ENCODE measurements around the gene RNF145. TPM values are rescaled to one million over a fixed set of nuclear protein-coding genes. Genes with fewer than 3 reads are reported as not detected.

Gene RNF145
- total and polyA plus RNA-seq, 10 of the 15 experiments (the other 5 are each of a cell fraction or from before 2014, with no cell fraction given): 9.7 to 58.1 (median 38.2) TPM

DNA sequence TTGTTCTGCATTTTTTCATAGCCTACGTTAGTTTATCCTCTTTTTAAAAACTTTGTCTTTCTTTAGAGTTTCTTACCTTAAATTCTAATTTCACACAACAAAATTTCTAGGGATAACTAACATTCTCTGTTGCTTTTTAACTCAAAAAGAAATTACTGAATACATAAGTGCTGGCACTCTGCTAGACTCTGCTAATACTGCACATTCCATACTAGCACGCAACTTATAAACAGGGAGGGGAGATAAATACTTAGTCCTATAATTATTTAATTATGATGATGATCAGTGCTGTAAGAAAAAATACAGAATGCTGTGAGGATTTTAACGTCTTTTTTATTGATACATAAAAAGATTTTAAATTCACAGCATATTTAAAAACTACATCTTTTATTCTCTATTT is 25.1 kb downstream of the RNF145 start:
- peaks cover 49% of the 10 kb centered on the region for H3K79me2 ChIP-seq (ENCODE audit: control insufficient read depth, insufficient read depth, low read length)
- peaks cover 1 to 12% of the 10 kb centered on the region in 2 experiments for H3K36me3 ChIP-seq (ENCODE audit: control insufficient read depth in 2 of 2, insufficient read depth in 2 of 2, low read length in 1 of 2)
- H2AFZ ChIP-seq (ENCODE audit: control insufficient read depth, low read depth, low read length): no peak overlapping the region
- no peaks in the 10 kb centered on the region for H3K9me3 ChIP-seq (replicated peaks; ENCODE audit: control insufficient read depth, insufficient read depth, low read length)
- ATAC-seq (no peak), DNase-seq (ENCODE audit: low read depth, low spot score) (no peak), FAIRE-seq (no peak)
- no peaks in the 10 kb centered on the region for H3K27me3 ChIP-seq (replicated peaks in 1 of 2; ENCODE audit: control insufficient read depth in 2 of 2, insufficient read depth in 2 of 2, low read length in 1 of 2)
- no peak overlapping the region for H3K4me2 ChIP-seq (ENCODE audit: control insufficient read depth, insufficient read depth)
- peaks cover 12% of the 10 kb centered on the region for H3K4me1 ChIP-seq (ENCODE audit: control insufficient read depth, insufficient read depth, low read length)
- in situ Hi-C loops (cut with MboI) (no loop called here), intact Hi-C loops (cut with micrococcal nuclease; ENCODE audit: unreplicated experiment) (loop anchor here (5.0 kb wide), 1 partner anchor 273 kb away; no protein-coding TSS in a partner anchor)
- no TSS peak for BruUV-seq (replicated peaks)
- 99% methylated on average over 3 of the region's 3 CpGs for WGBS (ENCODE audit: insufficient coverage, insufficient replicate concordance, low lambda C conversion rate, missing lambda C conversion rate)
- CTCF ChIA-PET: interaction anchor here (1.2 kb wide), 1 partner anchor 24 kb away, joined by 7 read pairs; no protein-coding TSS in a partner anchor
- RAD21 ChIA-PET (ENCODE audit: unreplicated experiment): no interaction called here
- SMC1A ChIA-PET (ENCODE audit: uncharacterized antibody, unreplicated experiment): interaction anchor here (0.6 to 2.4 kb wide), 5 partner anchors 15 to 1589 kb away, joined by 3 to 8 read pairs (median 3); no protein-coding TSS in a partner anchor
- H3K27ac ChIP-seq (ENCODE audit: control insufficient read depth, insufficient read depth): no peak overlapping the region
- POLR2A ChIA-PET: interaction anchor here (3.9 kb wide), 1 partner anchor 13 kb away, joined by 24 read pairs; no protein-coding TSS in a partner anchor
- H3K9ac ChIP-seq (ENCODE audit: control insufficient read depth, insufficient read depth, low read length): no peak overlapping the region
- no peak overlapping the region for H3K4me3 ChIP-seq
- no peak for TF ChIP-seq TBL1XR1 (IDR thresholded peaks at IDR 0.05; ENCODE audit: low read depth, low read length)
- TF ChIP-seq WRNIP1 (IDR thresholded peaks at IDR 0.05; ENCODE audit: borderline replicate concordance, low read depth, low read length): no peak
- TF ChIP-seq NFXL1 (IDR thresholded peaks at IDR 0.05; ENCODE audit: borderline replicate concordance): no peak
- TF ChIP-seq CBX5 (IDR thresholded peaks at IDR 0.05; ENCODE audit: low read depth): no peak
- TF ChIP-seq NR2C2 (IDR thresholded peaks at IDR 0.05; ENCODE audit: borderline replicate concordance, control insufficient read depth, insufficient read length, low read depth): no peak
- TF ChIP-seq RB1 (IDR thresholded peaks at IDR 0.05; ENCODE audit: borderline replicate concordance): no peak
- TF ChIP-seq, protein P1, sequence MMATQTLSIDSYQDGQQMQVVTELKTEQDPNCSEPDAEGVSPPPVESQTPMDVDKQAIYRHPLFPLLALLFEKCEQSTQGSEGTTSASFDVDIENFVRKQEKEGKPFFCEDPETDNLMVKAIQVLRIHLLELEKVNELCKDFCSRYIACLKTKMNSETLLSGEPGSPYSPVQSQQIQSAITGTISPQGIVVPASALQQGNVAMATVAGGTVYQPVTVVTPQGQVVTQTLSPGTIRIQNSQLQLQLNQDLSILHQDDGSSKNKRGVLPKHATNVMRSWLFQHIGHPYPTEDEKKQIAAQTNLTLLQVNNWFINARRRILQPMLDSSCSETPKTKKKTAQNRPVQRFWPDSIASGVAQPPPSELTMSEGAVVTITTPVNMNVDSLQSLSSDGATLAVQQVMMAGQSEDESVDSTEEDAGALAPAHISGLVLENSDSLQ (IDR thresholded peaks at IDR 0.05): no peak
- TF ChIP-seq, protein P2, sequence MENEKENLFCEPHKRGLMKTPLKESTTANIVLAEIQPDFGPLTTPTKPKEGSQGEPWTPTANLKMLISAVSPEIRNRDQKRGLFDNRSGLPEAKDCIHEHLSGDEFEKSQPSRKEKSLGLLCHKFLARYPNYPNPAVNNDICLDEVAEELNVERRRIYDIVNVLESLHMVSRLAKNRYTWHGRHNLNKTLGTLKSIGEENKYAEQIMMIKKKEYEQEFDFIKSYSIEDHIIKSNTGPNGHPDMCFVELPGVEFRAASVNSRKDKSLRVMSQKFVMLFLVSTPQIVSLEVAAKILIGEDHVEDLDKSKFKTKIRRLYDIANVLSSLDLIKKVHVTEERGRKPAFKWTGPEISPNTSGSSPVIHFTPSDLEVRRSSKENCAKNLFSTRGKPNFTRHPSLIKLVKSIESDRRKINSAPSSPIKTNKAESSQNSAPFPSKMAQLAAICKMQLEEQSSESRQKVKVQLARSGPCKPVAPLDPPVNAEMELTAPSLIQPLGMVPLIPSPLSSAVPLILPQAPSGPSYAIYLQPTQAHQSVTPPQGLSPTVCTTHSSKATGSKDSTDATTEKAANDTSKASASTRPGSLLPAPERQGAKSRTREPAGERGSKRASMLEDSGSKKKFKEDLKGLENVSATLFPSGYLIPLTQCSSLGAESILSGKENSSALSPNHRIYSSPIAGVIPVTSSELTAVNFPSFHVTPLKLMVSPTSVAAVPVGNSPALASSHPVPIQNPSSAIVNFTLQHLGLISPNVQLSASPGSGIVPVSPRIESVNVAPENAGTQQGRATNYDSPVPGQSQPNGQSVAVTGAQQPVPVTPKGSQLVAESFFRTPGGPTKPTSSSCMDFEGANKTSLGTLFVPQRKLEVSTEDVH (IDR thresholded peaks at IDR 0.05; ENCODE audit: low read depth, partially characterized antibody): no peak
- no peak for TF ChIP-seq SMAD5 (IDR thresholded peaks at IDR 0.05; ENCODE audit: low read depth)
- no peaks in the 10 kb centered on the region for H4K20me1 ChIP-seq (ENCODE audit: control insufficient read depth, insufficient read depth)
